A673 (cell line): ENCODE measurements around the gene ZBTB34. TPM values are rescaled to one million over a fixed set of nuclear protein-coding genes. Genes with fewer than 3 reads are reported as not detected.

Source experiments
- BruUV-seq: library from RNA; stranded (reverse); fragments of 400-500 nt; replicated peaks from 2 replicates; lab custom pipeline; 2021; lab: Mats Ljungman, UMichigan
- CTCF ChIA-PET: fragments of 300-600 bp; sonication (Branson Sonifier 250); formaldehyde crosslinking; loops from one replicate; lab custom pipeline; 2022; ENCODE audit warnings: antibody characterized with exemption; lab: Charles Lee
- POLR2A ChIA-PET: fragments of 300-600 bp; sonication (Branson Sonifier 250); formaldehyde crosslinking; loops from one replicate; lab custom pipeline; 2022; ENCODE audit warnings: antibody characterized with exemption; ENCODE audit not compliant: low non-redundant PET; lab: Charles Lee
- DNase-seq: peaks from one replicate; pipeline ENCODE4 v3.0.0-alpha.2; 2015; ENCODE audit warnings: low spot score
- H3K27ac ChIP-seq: fragments of 200-600 bp; sonication (generic); 2 replicates; pipeline ENCODE4 v1.5.1; 2016; ENCODE audit warnings: mixed run types, low read depth, mild to moderate bottlenecking, mixed read lengths, antibody characterized with exemption, low read length; ENCODE audit not compliant: poor library complexity, severe bottlenecking
- H3K27me3 ChIP-seq: fragments of 200-600 bp; sonication (generic); replicated peaks from 2 replicates; pipeline ENCODE4 v1.6.1; 2017; ENCODE audit warnings: mixed run types, low read depth, mild to moderate bottlenecking, mixed read lengths, antibody characterized with exemption, low read length; ENCODE audit not compliant: insufficient read depth, poor library complexity
- H3K36me3 ChIP-seq: fragments of 200-600 bp; sonication (generic); 2 replicates; pipeline ENCODE4 v1.6.1; 2016; ENCODE audit warnings: mixed run types, mild to moderate bottlenecking, mixed read lengths, antibody characterized with exemption, low read length; ENCODE audit not compliant: insufficient read depth, poor library complexity, severe bottlenecking
- H3K4me1 ChIP-seq: fragments of 200-600 bp; sonication (generic); 2 replicates; pipeline ENCODE4 v1.6.1; 2017; ENCODE audit warnings: mixed run types, mild to moderate bottlenecking, mixed read lengths, antibody characterized with exemption, low read length; ENCODE audit not compliant: insufficient read depth, poor library complexity, severe bottlenecking
- H3K4me3 ChIP-seq: fragments of 200-600 bp; sonication (generic); 2 replicates; pipeline ENCODE4 v1.5.1; 2016; ENCODE audit warnings: low read depth, mixed run types, mild to moderate bottlenecking, mixed read lengths, low read length; ENCODE audit not compliant: poor library complexity, severe bottlenecking
- H3K9me3 ChIP-seq: fragments of 200-600 bp; sonication (generic); 2 replicates; pipeline ENCODE4 v1.6.1; 2016; ENCODE audit warnings: mixed run types, low read depth, mild to moderate bottlenecking, mixed read lengths, antibody characterized with exemption, low read length; ENCODE audit not compliant: poor library complexity, severe bottlenecking
- CTCF ChIP-seq: fragments of 300-800, 200-600 bp; sonication (generic); conservative IDR thresholded peaks from 2 replicates; pipeline ENCODE4 v1.5.1; 2017; ENCODE audit warnings: low read depth, mild to moderate bottlenecking, antibody characterized with exemption, low read length, moderate library complexity, mixed read lengths
- EZH2 ChIP-seq: fragments of 200-600 bp; sonication (generic); IDR thresholded peaks from 2 replicates; pipeline ENCODE4 v1.6.1; 2017; ENCODE audit warnings: borderline replicate concordance, low read depth, mild to moderate bottlenecking, mixed read lengths, antibody characterized with exemption, low read length; ENCODE audit not compliant: poor library complexity, severe bottlenecking
- intact Hi-C: fragments of 100-400 bp; cut with micrococcal nuclease; formaldehyde crosslinking; loops from one replicate; pipeline ENCODE4 v1.10.0; 2022; ENCODE audit not compliant: unreplicated experiment
- total RNA-seq: library from RNA; stranded (reverse); gene quantifications from 2 replicates; pipeline ENCODE4 v1.2.3, GENCODE V29; 2021

Gene ZBTB34
- total RNA-seq, 1 experiment from 2014 or later, result 10.1 TPM

GRCh38 chr9:126844085-126844484 lies 16.4 kb upstream of the ZBTB34 start:
- BruUV-seq, result no TSS peak
- no peak for TF ChIP-seq EZH2
- no peak for TF ChIP-seq CTCF
- Histone ChIP-seq H3K36me3 (no peaks in the 10 kb centered on the region), H3K4me3 (no peak overlapping the region), H3K9me3 (no peaks in the 10 kb centered on the region), H3K27me3 (no peaks in the 10 kb centered on the region), H3K4me1 (no peaks in the 10 kb centered on the region), H3K27ac (no peak overlapping the region)
- intact Hi-C loops, result no loop called here
- ChIA-PET POLR2A (no interaction called here), CTCF (interaction anchor here (0.9 kb wide), 1 partner anchor 345 kb away, joined by 3 read pairs; no protein-coding TSS in a partner anchor)
- DNase-seq, result peak; percentile 62

GRCh38 chr9:126847051-126847450 lies 13.4 kb upstream of the ZBTB34 start:
- no peak for DNase-seq
- POLR2A ChIA-PET, result no interaction called here
- Histone ChIP-seq H3K36me3 (no peaks in the 10 kb centered on the region), H3K27me3 (no peaks in the 10 kb centered on the region), H3K4me1 (no peaks in the 10 kb centered on the region), H3K27ac (no peak overlapping the region), H3K9me3 (no peaks in the 10 kb centered on the region), H3K4me3 (no peak overlapping the region)
- no peak for TF ChIP-seq CTCF
- no peak for TF ChIP-seq EZH2
- intact Hi-C loops, result no loop called here
- BruUV-seq, result no TSS peak
- CTCF ChIA-PET, result no interaction called here

GRCh38 chr9:126849591-126850225 lies 10.7 kb upstream of the ZBTB34 start:
- Histone ChIP-seq H3K27me3 (no peaks in the 10 kb centered on the region), H3K4me1 (no peaks in the 10 kb centered on the region), H3K36me3 (no peaks in the 10 kb centered on the region), H3K9me3 (no peaks in the 10 kb centered on the region), H3K27ac (no peak overlapping the region), H3K4me3 (no peak overlapping the region)
- CTCF ChIA-PET, result no interaction called here
- intact Hi-C loops, result no loop called here
- no TSS peak for BruUV-seq
- POLR2A ChIA-PET, result no interaction called here
- DNase-seq, result no peak
- no peak for TF ChIP-seq CTCF
- TF ChIP-seq EZH2, result no peak
